Germinal center (tissue), 1 donor: ENCODE data around the gene NGEF.

ENCODE experiments used
- DNase-seq: peaks from one replicate; pipeline ENCODE4 v3.0.0; 2012; ENCODE audit warnings: mixed read lengths, low spot score

Gene NGEF

DNA sequence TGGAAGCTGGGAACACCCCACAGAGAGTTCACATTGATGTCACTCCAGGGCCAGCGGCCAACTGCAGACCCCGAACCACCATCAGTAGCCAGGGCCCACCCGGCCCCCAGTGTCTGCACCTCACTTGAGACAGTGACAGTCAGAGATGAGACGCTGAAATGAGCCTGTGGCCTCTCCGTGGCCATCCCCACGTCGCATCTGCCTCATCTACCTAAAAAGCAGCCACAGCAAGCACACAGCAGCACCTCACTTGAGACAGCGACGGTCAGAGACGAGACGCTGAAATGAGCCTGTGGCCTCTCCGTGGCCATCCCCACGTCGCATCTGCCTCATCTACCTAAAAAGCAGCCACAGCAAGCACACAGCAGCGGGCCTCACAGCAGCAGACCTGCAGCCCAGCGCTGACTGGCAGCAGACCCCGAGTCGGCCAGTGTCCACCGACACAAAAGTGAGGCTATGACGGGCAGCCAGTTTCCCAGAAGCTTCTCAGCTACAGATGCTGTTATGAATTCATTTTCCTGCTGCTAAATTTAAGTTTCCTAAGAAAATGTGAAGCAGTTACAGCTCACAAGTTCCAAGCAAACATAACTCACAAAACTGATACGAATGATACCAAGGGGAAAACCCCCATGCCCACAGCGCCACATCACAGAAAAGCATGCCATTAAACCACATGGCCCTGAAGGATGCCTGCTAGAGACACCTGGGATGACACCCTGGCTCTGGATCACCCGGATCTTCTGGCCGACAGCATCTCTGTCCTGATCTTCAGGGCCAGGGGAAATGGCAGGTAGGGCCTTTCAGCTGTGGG is 115.3 kb downstream of the NGEF start:
- no peak for DNase-seq

DNA sequence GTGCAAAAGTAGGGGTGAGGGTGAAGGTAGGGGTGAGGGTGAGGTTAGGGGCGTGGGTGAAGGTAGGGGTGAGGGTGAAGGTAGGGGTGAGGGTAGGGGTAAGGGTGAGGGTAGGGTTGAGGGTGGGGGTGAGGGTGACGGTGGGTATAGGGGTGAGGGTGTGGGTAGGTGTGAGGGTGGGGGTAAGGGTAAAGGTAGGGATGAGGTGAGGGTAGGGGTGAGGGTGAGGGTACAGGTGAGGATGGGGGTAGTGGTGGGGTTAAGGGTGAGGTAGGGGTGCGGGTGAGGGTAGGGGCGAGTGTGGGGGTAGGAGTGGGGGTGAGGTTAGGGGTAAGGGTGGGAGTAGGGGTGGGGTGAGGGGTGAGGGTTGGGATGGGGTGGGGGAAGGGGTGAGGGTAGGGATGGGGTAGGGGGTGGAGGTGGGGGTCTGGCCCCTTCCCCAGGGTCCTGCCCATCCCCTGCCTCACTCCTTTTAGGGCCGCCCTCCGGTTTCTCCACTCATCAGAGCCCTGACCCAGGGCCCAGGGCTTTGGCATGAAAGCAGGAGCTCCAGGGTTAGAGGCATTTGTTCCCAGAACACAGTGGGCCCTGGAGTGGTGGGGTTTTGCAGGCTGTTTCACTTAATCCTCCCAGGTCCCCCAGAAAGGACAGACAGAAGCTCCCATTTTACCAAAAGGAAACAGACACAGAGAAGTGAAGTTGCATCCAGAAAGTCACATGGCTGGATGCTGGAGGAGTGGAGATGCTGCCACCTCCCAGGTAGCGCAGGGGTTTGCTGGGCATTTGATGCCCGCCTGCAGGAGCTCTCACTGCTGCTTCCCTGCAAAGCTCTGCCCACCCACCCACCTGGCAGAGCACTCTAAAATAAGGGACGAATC is 116.1 kb downstream of the NGEF start:
- no peak for DNase-seq

DNA sequence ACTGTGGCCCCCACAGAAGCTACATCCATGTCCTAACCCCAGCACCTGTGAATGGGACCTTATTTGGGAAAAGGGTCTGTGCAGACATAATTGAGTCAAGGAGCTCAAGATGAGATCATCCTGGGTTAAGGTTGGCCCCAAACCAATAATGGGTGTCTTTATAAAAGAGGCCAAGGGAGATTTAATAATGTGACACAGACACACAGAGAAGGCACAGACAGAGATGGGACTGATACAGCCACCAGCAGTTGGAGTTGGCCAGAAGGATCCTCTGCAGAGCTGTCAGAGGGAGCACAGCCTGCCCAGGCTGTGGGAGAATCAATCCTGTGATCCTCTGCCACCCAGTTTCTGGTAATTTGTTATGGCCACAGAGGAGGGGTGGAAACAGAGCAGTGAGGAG is 116.9 kb downstream of the NGEF start:
- DNase-seq = no peak

DNA sequence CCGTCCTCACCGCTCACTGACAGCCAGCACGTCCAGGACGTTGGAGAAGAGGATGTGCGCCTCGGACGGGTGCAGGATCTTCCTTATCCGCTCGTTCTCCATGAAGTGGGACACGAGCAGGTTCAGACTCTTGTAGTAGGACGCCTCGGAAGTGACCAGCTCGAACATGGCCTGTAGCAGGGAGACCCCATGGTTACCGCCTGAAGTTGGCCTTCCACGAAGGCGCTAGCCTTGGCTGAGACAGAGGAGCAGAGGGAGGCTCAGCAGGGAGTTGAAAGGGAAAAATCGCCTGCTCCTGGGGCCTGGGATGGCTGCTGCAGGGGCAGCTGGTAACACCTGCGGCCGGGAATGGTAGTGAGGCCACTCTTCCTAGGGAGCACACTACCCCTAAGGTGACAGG is 118.3 kb downstream of the NGEF start:
- DNase-seq = no peak

DNA sequence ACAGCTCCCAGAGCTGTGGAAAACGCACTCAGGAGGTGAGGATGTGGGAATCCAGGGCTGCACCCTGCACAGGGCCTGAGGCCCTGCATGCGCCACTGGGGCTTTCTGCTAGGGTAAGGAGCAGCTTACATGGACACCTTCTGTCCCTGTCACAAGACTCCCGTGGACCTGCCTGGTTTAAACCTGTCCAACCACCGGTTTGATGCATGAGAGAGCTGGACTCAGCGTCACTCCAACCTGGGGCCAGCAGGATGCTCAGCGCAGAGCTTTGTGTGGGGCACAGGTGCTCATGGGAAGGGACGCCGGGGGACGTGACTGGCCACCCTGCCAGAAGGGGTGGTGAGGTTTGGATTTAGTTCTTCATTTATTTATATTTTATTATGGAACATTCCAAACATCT is 118.8 kb downstream of the NGEF start:
- DNase-seq = no peak

DNA sequence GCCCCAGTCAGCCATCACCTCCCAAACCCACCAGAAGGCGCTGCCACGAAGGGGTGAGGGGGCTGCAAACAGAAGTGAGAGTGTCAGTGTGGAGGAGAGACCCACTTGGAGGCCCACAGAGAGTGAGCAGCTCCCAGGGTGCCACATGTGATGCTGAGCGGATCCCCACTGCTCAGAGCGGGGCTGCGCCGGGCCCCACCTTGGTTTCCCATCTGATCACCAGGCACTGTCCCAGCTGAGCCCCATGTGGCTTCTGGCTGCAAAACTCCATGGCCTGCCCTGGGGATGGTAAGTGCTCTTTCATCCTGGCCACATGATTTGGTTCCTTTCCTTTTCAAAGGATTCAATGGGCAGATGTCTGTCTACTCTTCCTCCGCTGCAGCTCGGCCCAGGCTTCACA is 119.2 kb downstream of the NGEF start:
- DNase-seq = no peak

DNA sequence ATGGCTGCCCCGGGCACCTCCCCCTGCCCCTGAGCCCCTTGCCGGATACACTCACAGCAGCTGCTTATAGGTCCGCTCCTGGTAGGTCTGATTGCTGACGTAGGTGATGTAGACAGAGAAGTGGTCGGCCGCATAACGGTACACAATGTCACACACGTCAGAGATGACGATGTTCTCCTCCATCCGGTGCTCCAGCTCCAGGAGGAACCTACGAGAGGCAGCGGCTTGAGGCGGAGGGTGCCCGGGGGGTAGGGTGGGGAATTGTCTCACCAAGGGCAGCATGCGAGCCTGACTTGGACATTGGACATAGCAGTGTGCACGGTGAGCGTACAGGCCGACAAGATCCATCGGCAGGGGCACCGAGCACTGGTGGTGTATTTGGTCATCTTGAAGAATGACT is 120.2 kb downstream of the NGEF start:
- no peak for DNase-seq

DNA sequence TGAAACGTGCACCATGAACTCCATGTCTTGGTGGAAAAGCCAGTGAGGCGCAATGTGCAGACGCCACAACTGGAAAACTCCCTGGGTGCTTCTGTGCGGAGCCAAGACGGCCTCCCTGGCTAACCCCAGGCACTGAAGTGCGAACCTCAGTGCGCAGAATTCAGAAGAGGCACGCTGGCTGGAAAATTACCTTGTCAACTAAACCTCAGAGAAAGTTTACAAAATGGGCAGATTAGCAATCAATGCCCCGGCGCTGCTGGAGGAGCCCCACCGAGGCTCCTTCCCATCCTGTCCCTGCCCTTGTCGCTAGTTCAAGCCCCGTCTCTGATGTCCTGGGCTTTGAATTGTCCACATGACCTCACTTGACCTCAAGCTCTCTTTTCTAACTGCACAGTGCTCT is 120.8 kb downstream of the NGEF start:
- DNase-seq = no peak

DNA sequence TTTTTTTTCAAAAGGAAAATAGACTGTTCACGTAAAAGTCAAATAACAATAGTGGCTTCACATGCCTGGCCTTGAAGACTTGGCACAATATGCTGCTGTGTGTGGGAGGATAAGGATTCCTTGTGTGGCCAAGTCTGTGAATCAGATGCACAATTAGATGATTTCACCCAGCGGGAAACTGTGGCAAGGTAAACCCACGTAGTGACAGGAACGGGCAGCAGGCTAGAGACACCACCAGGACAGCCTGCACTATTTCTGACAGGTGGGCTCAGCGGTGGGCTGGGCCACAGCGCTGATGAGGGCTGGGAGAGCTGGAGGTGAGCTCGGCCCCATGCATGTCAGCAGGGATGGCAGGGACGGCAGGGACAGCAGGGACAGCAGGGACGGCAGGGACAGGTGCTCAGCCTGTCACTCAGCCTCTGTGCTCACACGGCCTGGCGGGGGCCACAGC is 121.4 kb downstream of the NGEF start:
- no peak for DNase-seq

DNA sequence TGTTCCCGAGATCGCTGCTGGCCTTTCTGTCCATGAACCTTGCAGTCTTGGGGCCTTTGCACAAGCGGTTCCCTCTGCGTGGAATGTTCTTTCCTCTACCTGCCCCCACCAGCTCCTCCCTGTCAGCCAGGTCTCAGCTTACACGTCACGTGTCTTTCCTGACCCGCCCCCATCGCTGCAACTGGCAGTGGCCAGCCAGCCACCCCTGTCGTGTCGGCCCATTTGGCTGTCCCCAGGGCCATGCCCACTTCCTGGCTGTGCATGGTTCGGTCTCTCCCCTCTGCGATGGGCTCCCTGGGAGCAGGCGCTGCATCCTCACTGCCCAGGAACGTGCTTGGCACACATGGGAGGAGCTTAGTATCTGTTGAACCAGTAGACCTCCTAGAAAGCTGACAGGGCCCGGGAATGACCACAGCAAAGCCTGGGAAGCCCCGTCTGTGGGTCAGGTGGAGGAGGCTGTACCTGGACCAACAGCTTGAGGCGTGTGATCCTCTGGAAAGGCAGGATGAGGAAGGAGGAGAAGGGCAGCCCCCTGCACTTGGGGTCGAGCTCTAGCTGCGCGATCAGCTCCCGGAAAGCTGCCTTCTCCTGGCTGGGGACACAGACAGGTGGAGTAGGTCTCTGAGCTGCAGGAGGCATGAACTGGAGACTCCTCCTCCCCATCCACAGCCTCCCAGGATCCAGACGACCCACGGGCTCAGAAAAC is 122.0 kb downstream of the NGEF start:
- DNase-seq = no peak

DNA sequence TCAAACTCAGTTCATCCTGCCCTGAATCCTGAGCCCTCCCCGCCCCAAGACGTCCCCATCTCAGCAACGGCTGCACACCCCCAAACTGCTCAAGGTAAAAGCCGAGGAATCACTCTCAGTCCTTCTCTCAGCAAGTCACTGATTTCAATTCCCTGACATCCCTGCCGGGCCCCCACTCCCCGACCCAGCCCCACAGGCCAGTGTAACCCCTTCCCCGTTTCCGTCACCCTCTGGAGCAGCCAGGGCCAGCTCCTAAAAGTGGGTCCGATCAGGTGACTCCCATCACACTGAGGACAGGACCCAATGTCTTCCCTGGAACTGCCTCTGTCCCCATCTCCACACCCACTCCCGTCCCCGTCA is 122.5 kb downstream of the NGEF start:
- DNase-seq = no peak

DNA sequence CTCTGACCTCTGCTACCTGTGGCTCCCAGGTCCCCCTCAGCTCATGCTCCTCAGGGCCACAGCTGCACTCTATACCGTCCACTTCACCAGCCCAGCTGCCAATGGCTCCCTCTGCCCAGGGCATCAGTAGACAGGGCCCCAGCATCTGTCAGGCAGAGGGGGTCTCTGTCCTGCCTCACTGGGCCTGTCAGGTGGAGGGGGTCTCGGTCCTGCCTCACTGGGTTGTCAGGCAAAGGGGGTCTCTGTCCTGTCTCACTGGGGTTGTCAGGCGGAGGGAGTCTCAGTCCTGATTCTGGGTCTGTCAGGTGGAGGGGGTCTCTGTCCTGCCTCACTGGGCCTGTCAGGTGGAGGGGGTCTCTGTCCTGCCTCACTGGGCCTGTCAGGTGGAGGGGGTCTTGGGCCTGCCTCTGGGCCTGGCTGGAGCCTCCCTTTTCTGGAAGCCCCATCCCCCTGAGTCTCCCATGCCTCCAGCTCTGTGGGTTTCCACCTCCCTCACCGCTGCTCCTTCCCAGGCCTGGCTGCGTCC is 123.1 kb downstream of the NGEF start:
- DNase-seq = no peak

DNA sequence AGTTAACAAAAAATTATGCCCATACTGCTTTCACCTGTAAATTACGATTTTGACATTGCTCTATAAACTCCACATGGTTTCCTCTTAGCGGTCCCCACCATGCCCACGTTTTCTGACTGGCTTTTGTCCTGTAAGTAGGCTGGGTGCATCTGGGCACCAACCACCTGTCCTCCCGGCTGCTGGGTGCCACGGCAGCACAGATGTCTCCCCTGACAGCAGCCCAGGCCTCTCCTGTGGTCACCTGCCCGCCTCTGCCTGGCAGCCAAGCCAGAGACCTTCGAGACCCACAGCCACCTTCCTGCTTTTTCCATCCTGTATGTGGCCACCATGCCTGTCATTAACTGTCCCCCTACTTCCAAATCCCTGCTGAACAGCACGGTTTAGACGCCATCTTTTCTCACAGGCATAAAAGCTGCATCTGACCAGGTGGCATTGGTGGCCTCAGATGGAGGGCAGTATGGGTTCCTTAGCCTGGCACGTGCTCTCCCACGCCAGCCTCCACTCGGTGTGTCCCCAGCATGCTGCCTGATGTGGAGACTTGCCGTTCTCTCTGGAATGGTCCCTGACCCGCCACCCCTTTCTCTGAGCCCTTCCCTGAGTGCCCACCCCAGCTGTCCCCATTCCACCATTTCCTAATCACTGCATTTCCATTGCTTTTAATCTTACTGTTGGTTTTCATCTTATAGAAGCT is 124.1 kb downstream of the NGEF start:
- no peak for DNase-seq

DNA sequence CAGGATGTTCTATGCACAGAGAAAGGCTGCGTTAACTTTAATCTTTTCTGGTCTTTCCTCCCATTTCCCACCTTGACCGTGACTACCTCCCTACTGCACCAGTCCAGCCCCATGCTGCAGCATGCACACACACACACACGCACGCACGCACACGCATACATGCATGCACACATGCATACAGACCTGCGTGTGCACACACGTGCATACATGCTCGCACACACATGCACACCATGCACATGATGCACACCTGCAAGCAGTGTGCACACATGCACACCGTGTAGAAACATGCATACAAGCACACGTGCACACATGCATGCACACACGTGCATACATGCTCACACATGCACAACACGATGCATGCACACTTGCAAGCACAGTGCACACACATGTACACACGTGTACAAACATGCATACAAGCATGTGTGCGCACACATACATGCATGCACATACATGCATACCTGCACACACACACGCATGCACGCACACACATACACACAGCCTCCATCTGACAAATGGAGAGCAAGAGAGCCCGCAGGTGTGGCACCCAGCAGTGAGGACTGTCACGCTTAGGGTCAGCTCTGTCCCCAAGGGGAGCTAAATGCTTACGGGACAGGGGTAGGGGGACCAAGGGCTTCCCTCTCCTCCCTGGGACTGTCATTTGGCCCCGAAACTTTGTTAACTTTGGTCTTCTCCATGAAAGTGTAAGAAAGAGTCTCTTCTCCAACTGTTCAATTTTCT is 124.8 kb downstream of the NGEF start:
- no peak for DNase-seq

DNA sequence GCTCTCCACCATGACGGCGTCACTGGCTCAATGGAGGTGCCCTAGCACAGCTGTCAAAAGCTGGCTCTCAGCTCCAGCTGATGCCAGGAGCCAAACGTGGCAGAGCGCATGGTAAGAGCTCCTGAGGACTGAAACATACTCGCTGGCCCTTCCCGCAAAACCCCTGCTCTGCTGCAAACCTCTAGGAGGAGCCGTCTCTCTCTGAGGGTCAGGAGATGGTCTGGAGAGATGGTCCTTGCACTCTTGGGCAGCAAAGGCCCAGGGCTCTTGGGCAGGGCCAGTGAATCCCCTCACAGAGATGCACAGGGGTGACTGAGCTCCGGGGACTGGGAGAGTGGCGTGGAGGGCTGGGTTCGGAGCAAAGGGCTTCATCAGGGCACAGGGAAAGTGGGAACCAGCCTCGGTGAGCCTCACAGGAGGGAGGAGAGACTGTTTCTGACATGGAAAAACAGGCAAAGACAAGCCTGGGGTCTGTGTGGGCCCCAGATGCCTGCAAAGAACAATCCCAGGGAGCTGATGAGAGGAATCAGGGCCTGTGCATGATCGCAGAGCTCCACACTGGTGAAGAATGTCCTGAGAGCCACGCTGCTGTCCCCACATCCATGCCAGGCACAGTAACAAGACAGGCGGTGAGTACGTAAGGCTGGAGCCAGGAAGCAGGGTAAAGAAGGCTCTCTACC is 125.7 kb downstream of the NGEF start:
- no peak for DNase-seq

DNA sequence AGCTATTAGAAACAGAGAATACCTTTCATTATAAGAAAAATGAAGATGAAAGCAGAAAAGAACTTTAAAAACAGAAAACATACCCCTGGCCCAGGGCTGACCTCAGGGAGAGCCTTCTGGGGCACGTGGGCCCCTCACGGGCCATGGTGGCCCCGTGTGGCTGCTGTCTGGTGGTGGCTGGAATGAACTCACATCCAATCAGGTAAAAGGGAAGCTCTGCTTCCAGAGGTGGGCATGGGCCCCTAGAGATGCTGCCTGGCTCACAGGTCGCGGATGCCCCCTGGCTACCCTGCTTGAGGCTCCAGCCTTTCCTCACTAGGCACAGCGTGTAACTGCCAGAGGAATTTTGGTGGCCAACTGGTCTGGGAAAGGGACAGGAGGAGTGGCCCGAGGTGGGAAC is 126.4 kb downstream of the NGEF start:
- no peak for DNase-seq

DNA sequence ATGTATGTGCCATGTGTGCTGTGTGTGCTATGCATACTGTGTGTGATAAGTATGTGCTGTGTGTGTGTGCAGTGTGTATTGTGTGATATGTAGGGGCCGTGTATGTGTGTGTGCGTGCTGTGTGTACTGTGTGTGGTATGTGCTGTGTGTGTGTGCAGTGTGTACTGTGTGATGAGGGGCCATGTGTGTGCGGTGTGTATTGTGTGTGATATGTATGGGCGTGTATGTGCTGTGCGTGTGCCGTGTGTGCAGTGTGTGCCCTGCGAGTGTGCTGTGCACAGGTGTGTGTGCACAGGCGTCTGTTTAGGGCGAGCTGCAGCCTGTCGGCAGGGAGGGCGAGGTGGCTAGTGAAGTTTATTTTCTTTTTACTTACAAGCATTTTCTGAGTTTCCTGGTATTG is 126.9 kb downstream of the NGEF start:
- no peak for DNase-seq

DNA sequence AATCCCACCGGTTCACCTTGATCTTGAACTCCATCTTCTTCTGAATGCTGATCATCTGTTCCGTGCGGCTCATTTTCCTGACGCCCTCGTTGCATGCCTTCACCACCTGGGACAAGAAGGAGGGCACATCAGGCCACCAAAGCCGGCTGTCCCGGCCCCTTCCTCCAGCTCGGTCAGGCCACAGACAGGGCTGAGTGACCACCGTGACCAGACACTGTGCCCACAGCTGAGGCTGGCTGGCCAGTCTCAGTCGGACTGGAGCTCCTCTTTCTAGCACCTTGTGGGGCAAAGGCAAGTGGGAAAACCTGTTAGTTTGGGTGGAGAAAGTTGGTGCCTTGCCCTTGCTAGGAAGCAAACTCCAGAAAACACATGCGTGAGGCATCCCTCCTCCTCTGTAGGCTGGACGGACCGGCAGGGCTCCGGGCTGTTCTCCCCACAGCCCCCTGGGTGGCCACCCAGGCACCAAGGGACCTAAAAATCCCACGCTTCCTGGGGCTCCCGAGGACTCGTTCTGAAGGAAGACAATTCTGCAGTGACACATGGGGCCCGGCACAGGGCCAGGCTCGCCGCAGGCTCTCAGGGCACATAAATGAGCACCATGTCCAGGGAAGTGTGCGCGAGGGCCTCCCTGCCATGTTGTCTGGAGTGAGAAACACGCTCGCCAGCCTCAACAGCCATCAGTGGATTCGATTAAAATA is 127.6 kb downstream of the NGEF start:
- no peak for DNase-seq

DNA sequence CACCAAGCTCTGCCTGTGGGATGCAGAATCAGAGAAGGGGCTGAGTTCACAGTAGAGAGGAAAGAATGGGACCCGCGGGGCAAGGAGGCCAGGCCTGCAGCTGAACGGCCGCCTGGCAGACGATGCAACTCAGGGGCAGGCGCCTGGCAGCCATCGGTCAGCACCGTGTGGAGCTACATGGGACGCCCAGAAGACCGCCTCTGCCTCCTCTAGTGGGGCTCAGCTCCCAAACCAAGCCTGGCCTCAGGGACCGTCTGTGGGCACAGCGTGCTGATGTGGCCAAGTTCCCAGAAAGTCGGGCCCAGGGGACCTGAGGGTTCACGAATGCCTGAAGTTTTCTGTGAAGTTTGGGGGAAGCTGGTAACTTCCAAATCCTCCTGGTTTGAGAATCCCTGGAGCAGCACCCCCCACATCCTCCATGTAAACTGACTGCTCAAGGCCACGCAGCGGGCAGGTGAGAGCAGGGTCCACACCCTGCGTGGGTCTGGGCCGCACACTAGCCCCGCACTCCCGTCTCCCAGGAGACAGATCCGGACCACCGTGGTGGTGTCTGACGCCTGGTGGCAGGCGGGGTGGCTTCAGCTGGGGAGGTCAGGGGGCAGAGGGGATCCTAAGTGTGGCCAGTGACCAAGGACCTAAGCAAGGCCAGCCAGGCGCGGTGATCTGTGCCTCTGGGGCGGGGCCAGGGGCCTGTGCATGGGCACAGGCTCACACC is 128.3 kb downstream of the NGEF start:
- DNase-seq = no peak
